ENCODE results near the gene SH3TC2. TPM values are rescaled to one million over a fixed set of nuclear protein-coding genes. Genes with fewer than 3 reads are reported as not detected.

Gene SH3TC2
- total RNA-seq, 1 donor from 2014 or later = 1.4 TPM

DNA sequence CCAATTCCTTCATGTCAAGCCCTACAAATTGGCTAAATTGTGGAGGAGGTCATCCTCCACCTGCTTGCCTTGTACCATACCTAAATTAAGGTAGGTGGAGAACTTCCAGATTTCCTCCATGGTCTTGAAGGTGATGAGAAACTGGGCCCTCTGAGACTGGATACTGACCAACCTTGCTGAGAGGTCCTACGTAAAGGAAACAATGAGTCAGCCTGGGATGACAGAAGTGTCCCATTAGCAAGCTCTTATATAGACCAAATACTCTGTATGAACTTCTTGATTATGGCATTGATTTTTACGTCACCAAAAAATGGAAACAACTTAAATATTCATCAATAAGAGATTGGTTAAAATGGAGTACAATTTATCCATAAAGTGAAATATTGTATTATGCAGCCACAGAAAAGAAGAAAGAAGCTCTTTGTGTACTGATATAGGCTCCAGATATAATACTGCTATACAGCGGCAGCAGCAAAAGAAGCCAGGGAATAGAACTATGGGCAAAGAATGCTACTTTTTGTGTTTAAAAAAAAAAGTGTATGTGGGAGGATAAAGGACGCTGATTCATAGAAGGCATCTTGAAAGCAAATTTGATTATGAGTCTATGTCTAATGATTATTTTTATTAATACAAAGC lies 18.3 kb downstream of the SH3TC2 start:
- no peaks in the 10 kb centered on the region for H3K27me3 ChIP-seq
- DNase-seq = no peak
- H3K9me3 ChIP-seq = no peaks in the 10 kb centered on the region
- intact Hi-C loops (cut with DNase I) = no loop called here
- no peak for ATAC-seq
- TF ChIP-seq, protein P1, sequence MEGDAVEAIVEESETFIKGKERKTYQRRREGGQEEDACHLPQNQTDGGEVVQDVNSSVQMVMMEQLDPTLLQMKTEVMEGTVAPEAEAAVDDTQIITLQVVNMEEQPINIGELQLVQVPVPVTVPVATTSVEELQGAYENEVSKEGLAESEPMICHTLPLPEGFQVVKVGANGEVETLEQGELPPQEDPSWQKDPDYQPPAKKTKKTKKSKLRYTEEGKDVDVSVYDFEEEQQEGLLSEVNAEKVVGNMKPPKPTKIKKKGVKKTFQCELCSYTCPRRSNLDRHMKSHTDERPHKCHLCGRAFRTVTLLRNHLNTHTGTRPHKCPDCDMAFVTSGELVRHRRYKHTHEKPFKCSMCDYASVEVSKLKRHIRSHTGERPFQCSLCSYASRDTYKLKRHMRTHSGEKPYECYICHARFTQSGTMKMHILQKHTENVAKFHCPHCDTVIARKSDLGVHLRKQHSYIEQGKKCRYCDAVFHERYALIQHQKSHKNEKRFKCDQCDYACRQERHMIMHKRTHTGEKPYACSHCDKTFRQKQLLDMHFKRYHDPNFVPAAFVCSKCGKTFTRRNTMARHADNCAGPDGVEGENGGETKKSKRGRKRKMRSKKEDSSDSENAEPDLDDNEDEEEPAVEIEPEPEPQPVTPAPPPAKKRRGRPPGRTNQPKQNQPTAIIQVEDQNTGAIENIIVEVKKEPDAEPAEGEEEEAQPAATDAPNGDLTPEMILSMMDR (IDR thresholded peaks at IDR 0.05) = no peak
- H3K36me3 ChIP-seq = no peaks in the 10 kb centered on the region
- H3K4me1 ChIP-seq = no peaks in the 10 kb centered on the region
- no peak overlapping the region for H3K4me3 ChIP-seq
- H3K27ac ChIP-seq = no peak overlapping the region

DNA sequence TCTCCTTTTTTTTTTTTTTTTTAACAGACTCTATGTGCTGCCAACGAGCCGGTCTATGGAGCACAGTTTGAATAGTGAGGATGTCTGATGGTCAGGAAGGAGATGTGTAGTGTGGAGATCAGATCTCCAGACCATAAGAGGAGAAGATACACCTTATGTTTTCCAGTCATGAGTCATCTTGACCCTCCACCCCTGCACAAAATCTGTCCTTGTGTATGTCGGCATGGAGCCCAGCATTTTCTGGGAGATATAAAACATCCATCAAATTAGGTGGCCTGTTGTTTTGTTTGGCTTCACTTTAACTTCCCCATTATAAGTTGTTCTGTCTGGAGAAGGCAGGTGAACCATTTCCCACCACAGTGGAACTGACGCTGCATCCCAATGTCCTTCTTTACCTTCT lies 19.2 kb downstream of the SH3TC2 start:
- no peak for DNase-seq
- H3K27me3 ChIP-seq = no peaks in the 10 kb centered on the region
- no peaks in the 10 kb centered on the region for H3K4me1 ChIP-seq
- no peak overlapping the region for H3K27ac ChIP-seq
- no peak overlapping the region for H3K4me3 ChIP-seq
- intact Hi-C loops (cut with DNase I) = no loop called here
- H3K9me3 ChIP-seq = no peaks in the 10 kb centered on the region
- no peaks in the 10 kb centered on the region for H3K36me3 ChIP-seq
- TF ChIP-seq, protein P1 (IDR thresholded peaks at IDR 0.05) = no peak
- no peak for ATAC-seq

DNA sequence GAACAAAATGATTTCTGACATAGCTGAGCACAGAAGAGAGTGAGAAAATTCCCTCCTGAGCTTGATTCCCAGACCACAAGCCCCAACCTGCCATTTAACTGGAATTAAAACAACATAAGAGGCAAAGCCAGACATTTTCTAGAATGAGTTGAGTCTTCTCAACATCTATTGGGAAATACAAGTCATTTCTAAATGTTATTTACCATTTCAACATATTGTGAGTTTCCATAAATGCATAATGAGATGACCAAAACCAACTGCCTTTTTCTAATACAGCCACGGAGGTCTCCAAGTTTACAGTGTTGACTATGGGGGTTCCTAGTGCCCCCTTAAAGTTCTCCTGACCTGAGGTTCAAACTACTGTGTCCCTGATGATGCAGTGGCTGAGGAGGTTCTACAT lies 20.0 kb downstream of the SH3TC2 start:
- Histone ChIP-seq H3K36me3 (no peaks in the 10 kb centered on the region), H3K9me3 (no peaks in the 10 kb centered on the region), H3K27ac (no peak overlapping the region), H3K4me1 (no peaks in the 10 kb centered on the region), H3K27me3 (no peaks in the 10 kb centered on the region), H3K4me3 (no peak overlapping the region)
- no peak for ATAC-seq
- intact Hi-C loops (cut with DNase I) = no loop called here
- DNase-seq = no peak
- TF ChIP-seq, protein P1 (IDR thresholded peaks at IDR 0.05) = no peak

DNA sequence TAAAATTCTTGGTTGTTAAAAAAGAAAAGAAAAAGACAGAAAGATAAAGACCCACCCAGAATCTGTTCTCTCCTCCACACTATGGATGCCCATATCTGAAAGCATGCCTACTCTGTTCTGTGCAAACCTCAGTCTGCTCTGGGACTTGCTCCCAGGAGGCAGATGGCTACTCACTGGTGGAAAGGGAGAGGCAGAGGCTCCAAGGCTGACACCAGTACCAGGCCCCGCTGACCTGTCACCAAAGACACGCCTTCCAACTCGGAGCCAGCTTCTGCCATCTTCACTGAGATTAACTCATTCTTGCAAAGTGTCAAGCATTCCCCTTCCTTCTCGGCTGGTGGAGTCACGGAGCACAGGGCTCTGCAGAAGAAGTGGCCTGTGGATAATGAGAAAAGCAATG lies 21.6 kb downstream of the SH3TC2 start:
- DNase-seq (no peak), ATAC-seq (no peak)
- Histone ChIP-seq H3K36me3 (no peaks in the 10 kb centered on the region), H3K4me1 (no peaks in the 10 kb centered on the region), H3K9me3 (no peaks in the 10 kb centered on the region), H3K27ac (no peak overlapping the region), H3K27me3 (no peaks in the 10 kb centered on the region), H3K4me3 (no peak overlapping the region)
- intact Hi-C loops (cut with DNase I) = no loop called here
- TF ChIP-seq, protein P1 (IDR thresholded peaks at IDR 0.05) = no peak

DNA sequence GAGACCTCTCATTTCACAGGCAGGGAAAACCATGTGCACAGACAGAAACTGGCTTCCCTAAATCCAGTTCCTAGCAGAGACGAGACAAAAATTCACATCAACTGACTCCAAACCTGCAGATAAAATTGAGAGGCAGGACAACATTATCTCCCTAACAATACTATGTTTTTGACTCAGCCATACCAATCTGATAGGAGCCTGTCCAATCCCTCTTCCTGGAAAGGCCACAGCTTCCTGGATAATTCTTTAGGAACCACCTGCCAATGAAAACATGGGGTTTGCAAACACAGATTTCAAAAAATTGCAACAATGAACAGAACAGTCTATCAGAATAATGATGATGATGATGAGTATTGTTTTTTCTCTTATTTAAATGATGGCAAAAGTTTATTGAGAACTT lies 22.4 kb downstream of the SH3TC2 start:
- TF ChIP-seq, protein P1 (IDR thresholded peaks at IDR 0.05) = no peak
- ATAC-seq = no peak
- H3K4me1 ChIP-seq = peaks cover 1% of the 10 kb centered on the region
- intact Hi-C loops (cut with DNase I) = no loop called here
- no peaks in the 10 kb centered on the region for H3K27me3 ChIP-seq
- DNase-seq = no peak
- H3K36me3 ChIP-seq = no peaks in the 10 kb centered on the region
- H3K27ac ChIP-seq = no peak overlapping the region
- H3K9me3 ChIP-seq = no peaks in the 10 kb centered on the region
- no peak overlapping the region for H3K4me3 ChIP-seq

DNA sequence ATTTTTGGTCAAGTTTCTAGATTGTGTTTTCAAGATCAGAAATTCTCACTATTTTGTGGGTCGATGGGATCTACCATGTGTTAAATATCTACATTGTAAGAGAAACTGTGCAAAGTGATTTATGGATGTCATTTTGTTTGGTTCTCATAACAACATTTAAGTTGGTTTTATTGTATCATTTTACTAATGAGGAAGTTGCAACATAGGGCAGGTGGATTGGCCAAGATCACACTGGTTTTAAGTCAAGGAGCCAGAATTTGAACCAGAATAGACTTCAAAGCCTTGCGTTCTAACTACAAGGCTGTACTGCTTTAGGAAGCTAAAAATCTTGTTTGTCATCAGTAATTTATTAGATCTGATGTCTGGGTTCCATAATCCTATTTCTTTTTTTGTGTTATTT lies 23.4 kb downstream of the SH3TC2 start:
- TF ChIP-seq, protein P1 (IDR thresholded peaks at IDR 0.05) = no peak
- intact Hi-C loops (cut with DNase I) = loop anchor here (10.0 kb wide), 1 partner anchor 305 kb away; no protein-coding TSS in a partner anchor

More for the DNA sequence above, 23.4 kb downstream of the SH3TC2 start:
- DNase-seq (no peak), ATAC-seq (no peak)
- Histone ChIP-seq H3K4me3 (no peak overlapping the region), H3K36me3 (no peaks in the 10 kb centered on the region), H3K27ac (no peak overlapping the region), H3K4me1 (peaks cover 4% of the 10 kb centered on the region), H3K27me3 (no peaks in the 10 kb centered on the region), H3K9me3 (no peaks in the 10 kb centered on the region)

Data from upper lobe of right lung (tissue), 1 donor.